Measurements from ENCODE around the gene F2R. TPM values are rescaled to one million over a fixed set of nuclear protein-coding genes. Genes with fewer than 3 reads are reported as not detected.
"Not testable (repeated sequence)": the region's sequence is repeated elsewhere in the genome, so short reads cannot be mapped to it uniquely, and the experiment has no call there.

The F2R gene
- total RNA-seq, 4 donors from 2014 or later: 9.4 to 38.7 (median 16.7) TPM

DNA sequence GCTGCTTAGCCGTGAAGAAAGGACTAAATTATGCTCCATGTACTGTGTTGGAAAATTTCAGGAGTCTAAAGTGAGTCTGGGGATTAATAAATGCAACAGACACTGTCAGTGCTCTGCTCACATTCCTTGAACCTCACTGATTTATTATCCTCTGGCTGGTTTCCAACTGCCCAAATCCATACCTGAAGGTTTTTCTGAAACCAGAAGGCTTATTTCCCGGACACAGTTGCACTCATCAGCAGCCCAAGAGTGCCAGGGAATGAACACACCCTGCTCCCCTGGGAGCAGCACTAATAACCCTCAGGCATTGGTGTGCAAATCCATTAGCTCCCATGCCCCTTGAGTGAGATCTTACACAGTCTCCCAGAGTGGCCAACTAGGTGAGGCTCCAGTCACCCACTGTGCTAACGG lies 38.7 kb downstream of the F2R start:
- no peak for DNase-seq
- no peaks in the 10 kb centered on the region for H3K27me3 ChIP-seq
- TF ChIP-seq POLR2A (IDR thresholded peaks at IDR 0.05): no peak
- TF ChIP-seq, protein P1, sequence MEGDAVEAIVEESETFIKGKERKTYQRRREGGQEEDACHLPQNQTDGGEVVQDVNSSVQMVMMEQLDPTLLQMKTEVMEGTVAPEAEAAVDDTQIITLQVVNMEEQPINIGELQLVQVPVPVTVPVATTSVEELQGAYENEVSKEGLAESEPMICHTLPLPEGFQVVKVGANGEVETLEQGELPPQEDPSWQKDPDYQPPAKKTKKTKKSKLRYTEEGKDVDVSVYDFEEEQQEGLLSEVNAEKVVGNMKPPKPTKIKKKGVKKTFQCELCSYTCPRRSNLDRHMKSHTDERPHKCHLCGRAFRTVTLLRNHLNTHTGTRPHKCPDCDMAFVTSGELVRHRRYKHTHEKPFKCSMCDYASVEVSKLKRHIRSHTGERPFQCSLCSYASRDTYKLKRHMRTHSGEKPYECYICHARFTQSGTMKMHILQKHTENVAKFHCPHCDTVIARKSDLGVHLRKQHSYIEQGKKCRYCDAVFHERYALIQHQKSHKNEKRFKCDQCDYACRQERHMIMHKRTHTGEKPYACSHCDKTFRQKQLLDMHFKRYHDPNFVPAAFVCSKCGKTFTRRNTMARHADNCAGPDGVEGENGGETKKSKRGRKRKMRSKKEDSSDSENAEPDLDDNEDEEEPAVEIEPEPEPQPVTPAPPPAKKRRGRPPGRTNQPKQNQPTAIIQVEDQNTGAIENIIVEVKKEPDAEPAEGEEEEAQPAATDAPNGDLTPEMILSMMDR (IDR thresholded peaks at IDR 0.05): no peak
- no peaks in the 10 kb centered on the region for H3K9me3 ChIP-seq
- H3K27ac ChIP-seq: no peak overlapping the region
- no peaks in the 10 kb centered on the region for H3K36me3 ChIP-seq
- intact Hi-C loops (cut with DNase I; ENCODE audit: low total_unique reads): no loop called here
- H3K4me3 ChIP-seq: no peak overlapping the region
- no peaks in the 10 kb centered on the region for H3K4me1 ChIP-seq

DNA sequence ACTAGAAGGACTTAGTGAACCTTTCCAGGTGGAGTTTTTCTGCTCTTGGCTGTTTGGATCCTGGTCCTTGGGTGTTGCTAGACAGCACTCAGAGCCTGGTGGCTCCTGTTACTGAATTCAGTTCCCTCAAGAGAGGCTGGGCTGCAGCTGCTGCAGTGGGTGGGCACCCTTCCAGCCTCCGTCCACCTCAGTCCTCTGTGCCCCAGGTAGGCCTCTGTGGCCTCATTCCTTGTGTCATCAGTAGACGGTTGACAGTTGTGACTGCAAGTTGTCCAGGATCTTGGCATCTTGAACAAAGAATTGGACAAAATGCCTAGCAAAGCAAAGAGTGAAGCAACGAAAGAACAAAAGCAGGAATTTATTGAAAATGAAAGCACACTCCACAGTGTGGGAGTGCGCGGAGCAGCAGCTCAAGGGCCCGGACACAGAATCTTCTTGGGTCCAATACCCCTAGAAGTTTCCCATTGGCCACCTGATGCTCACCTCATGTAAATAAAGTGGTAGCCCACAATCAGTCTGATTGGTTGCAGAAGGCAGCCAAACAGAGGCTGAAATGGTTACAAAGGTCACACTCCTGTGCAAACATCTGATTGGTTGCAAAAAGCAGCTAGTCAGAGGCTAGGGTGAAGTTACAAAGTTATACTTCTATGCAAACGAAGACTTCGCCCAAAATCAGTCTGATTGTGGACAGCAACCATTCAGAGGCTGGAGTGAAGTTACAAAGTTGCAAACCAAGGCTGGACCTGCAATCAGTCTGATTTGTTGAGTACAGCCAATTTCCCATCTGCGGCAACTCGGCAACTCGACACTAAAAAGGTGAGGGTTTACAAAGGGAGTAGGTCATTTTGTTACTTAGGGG lies 40.1 kb downstream of the F2R start:
- intact Hi-C loops (cut with DNase I; ENCODE audit: low total_unique reads): no loop called here
- Histone ChIP-seq H3K9me3 (no peaks in the 10 kb centered on the region), H3K4me1 (no peaks in the 10 kb centered on the region), H3K4me3 (no peak overlapping the region), H3K27me3 (no peaks in the 10 kb centered on the region), H3K36me3 (no peaks in the 10 kb centered on the region), H3K27ac (no peak overlapping the region)
- no peak for DNase-seq
- TF ChIP-seq, protein P1 (IDR thresholded peaks at IDR 0.05): no peak
- TF ChIP-seq POLR2A (IDR thresholded peaks at IDR 0.05): no peak

DNA sequence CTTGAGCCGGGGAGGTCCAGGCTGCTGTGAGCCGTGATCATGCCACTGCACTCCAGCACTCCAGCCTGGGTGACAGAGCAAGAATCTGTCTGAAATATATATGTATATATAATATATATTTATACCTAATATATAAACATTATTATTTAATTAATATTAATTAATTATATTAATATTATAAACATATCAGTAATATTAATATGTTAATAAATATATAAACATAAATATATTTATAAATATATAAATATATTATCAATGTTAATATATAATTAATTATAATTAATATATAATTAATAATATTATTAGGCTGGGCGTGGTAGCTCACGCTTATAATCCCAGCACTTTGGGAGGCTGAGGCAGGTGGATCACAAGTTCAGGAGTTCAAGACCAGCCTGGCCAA lies 41.1 kb downstream of the F2R start:
- H3K27me3 ChIP-seq: no peaks in the 10 kb centered on the region

DNA sequence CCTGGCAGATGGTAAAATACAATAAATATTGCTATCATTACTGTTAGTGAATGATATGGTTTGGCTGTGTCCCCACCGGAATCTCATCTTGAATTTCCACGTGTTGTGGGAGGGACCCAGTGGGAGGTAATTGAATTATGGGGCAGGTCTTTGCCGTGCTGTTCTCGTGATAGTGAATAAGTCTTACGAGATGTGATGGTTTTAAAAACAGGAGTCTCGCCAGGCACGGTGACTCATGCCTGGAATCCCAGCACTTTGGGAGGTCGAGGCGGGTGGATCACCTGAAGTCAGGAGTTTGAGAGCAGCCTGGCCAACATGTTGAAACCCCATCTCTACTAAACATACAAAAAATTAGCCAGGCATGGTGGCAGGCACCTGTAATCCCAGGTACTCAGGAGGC lies 45.2 kb downstream of the F2R start:
- not testable (repeated sequence) for H3K9me3 ChIP-seq

More for the DNA sequence above, 41.1 kb downstream of the F2R start:
- Histone ChIP-seq H3K9me3 (no peaks in the 10 kb centered on the region), H3K4me3 (no peak overlapping the region), H3K4me1 (no peaks in the 10 kb centered on the region), H3K27ac (no peak overlapping the region), H3K36me3 (no peaks in the 10 kb centered on the region)
- DNase-seq: no peak
- intact Hi-C loops (cut with DNase I; ENCODE audit: low total_unique reads): no loop called here
- TF ChIP-seq, protein P1 (IDR thresholded peaks at IDR 0.05): no peak
- TF ChIP-seq POLR2A (IDR thresholded peaks at IDR 0.05): no peak

DNA sequence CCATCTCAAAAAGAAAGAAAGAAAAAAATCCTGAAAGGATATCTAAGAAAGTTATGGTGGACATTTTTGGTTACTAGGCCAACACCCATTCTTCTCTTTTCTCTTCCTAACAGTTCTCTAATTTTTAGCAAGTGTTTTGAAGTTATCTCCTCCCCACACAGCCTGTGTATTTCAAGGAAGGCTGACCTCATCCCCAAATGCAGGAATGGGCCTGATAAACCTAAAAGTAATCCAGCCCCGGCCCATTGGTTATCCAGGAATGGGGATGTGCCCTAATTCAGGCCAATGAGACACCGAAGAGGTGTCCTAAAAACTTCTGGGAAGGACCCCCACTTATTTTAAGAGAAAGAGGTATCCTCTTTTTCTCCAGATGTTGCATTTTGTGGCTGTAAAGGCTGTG lies 46.6 kb downstream of the F2R start:
- no peaks in the 10 kb centered on the region for H3K9me3 ChIP-seq
- intact Hi-C loops (cut with DNase I; ENCODE audit: low total_unique reads): no loop called here
- no peak overlapping the region for H3K4me3 ChIP-seq
- no peaks in the 10 kb centered on the region for H3K36me3 ChIP-seq
- no peaks in the 10 kb centered on the region for H3K27me3 ChIP-seq
- DNase-seq: no peak
- TF ChIP-seq, protein P1 (IDR thresholded peaks at IDR 0.05): no peak
- TF ChIP-seq POLR2A (IDR thresholded peaks at IDR 0.05): no peak
- H3K4me1 ChIP-seq: no peaks in the 10 kb centered on the region
- no peak overlapping the region for H3K27ac ChIP-seq

More for the DNA sequence above, 45.2 kb downstream of the F2R start:
- intact Hi-C loops (cut with DNase I; ENCODE audit: low total_unique reads); H3K27me3 ChIP-seq; H3K36me3 ChIP-seq; H3K4me3 ChIP-seq; DNase-seq; H3K27ac ChIP-seq; H3K4me1 ChIP-seq: not testable (repeated sequence)
